ENCODE data around the gene DAZAP2.

DNA sequence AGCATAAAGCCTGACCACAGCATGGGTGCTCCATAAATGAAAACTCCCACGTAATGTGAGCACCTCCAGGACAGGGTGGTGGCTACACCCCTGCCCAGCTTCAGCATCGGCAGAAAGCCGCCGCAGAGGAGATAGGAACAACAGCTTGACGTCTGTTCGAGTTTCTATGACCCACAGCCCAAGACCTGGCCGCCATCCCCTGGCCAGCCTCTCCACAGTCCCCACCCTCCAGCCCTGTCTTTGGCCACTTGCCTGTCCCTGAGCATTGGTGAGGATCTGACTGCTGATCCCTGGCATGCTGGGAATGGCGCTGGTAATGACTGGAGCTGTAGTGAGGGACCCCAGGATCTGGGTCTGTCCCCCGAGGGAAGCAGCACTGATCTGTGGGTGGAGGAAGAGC lies 42.1 kb upstream of the DAZAP2 start:
- no peak for TF ChIP-seq CTCF (IDR thresholded peaks at IDR 0.05; ENCODE audit: low read length)
- TF ChIP-seq EZH2 (optimal IDR thresholded peaks at IDR 0.05; ENCODE audit: low read depth, low read length) = no peak
- TF ChIP-seq EZH2phosphoT487 (IDR thresholded peaks at IDR 0.05; ENCODE audit: low read length) = no peak
